Measurements from ENCODE around the gene NRG3.

NRG3 gene

DNA sequence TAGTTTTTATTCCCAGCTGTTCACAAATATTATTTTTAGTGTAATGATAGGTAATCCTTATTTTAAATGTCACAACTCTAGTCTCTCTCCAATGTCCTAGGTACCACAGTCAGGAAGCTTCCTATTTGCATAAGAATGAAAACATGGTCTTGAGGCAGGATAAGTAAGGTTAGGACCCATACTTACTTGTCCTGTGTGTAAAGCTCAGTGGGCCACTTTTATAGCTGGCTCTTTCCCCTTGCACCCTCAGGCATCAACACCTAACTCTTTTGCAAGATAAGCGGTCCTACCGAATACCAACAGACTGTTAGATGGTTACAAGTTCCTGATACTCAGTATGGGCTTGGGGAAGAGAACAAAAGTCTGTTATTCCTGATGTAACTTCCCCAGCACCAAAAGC, 986.9 kb downstream of the NRG3 start:
- no peaks in the 10 kb centered on the region for H3K36me3 ChIP-seq (ENCODE audit: control insufficient read depth, insufficient read depth, low read length)
- no peak overlapping the region for H3K4me3 ChIP-seq (replicated peaks; ENCODE audit: low read depth, low read length)
- TF ChIP-seq, protein P1, sequence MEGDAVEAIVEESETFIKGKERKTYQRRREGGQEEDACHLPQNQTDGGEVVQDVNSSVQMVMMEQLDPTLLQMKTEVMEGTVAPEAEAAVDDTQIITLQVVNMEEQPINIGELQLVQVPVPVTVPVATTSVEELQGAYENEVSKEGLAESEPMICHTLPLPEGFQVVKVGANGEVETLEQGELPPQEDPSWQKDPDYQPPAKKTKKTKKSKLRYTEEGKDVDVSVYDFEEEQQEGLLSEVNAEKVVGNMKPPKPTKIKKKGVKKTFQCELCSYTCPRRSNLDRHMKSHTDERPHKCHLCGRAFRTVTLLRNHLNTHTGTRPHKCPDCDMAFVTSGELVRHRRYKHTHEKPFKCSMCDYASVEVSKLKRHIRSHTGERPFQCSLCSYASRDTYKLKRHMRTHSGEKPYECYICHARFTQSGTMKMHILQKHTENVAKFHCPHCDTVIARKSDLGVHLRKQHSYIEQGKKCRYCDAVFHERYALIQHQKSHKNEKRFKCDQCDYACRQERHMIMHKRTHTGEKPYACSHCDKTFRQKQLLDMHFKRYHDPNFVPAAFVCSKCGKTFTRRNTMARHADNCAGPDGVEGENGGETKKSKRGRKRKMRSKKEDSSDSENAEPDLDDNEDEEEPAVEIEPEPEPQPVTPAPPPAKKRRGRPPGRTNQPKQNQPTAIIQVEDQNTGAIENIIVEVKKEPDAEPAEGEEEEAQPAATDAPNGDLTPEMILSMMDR (IDR thresholded peaks at IDR 0.05; ENCODE audit: insufficient read depth, low read length, poor library complexity, severe bottlenecking), result no peak
- H3K27me3 ChIP-seq (replicated peaks; ENCODE audit: control insufficient read depth, insufficient read depth, low read length), result no peaks in the 10 kb centered on the region
- no peak for DNase-seq (ENCODE audit: extremely low read depth, insufficient read length)

DNA sequence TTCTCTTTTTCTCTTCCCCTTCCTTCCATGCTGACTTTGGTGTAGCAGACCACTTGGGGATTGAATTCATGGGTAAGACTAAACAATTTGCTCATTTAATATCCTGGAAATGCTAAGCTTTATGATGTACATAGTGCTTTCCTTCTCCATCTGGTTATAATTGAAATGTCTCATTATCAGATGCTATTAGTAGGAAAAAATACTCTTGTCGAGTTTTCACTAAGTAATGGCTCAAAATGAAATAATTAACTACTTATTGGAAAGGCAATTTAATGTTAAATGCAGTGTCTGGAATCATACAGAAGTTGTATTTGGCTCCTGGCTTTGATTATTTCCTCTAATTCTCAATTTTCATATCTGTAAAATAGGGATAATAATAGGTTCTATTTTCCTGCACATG, 990.4 kb downstream of the NRG3 start:
- no peaks in the 10 kb centered on the region for H3K27me3 ChIP-seq (replicated peaks; ENCODE audit: control insufficient read depth, insufficient read depth, low read length)
- H3K4me3 ChIP-seq (replicated peaks; ENCODE audit: low read depth, low read length), result no peak overlapping the region
- TF ChIP-seq, protein P1 (IDR thresholded peaks at IDR 0.05; ENCODE audit: insufficient read depth, low read length, poor library complexity, severe bottlenecking), result no peak
- H3K36me3 ChIP-seq (ENCODE audit: control insufficient read depth, insufficient read depth, low read length), result no peaks in the 10 kb centered on the region
- DNase-seq (ENCODE audit: extremely low read depth, insufficient read length), result no peak

DNA sequence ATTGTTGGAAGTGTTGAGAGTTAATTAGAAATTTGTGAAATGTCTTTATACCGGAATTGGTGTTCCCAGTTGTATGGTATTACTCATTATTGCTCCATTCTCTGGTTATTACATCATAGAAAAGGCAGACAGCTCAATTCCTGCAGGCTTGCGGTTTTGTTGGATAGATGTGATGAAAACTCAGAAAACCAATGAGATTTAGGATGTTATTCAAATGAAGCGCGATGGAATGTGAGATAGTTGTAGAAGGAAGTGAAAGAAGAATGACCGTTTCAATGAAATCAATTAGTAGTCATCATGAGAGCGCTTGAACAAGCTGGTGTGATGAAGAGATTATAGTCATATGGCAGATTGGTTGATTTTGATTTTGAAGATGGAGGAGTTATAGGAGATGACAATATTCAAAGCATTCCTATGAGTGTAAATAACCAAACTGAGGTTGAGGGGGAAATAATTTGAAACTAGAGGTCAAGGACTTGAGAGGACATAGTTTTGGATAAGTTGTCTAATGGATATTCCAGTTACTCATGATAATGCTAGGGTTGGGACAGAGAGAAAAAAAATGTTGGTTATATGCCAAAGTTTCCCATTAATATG, 991.5 kb downstream of the NRG3 start:
- Histone ChIP-seq H3K27me3 (replicated peaks; ENCODE audit: control insufficient read depth, insufficient read depth, low read length) (no peaks in the 10 kb centered on the region), H3K4me3 (replicated peaks; ENCODE audit: low read depth, low read length) (no peak overlapping the region), H3K36me3 (ENCODE audit: control insufficient read depth, insufficient read depth, low read length) (no peaks in the 10 kb centered on the region)
- no peak for DNase-seq (ENCODE audit: extremely low read depth, insufficient read length)
- TF ChIP-seq, protein P1 (IDR thresholded peaks at IDR 0.05; ENCODE audit: insufficient read depth, low read length, poor library complexity, severe bottlenecking), result no peak

DNA sequence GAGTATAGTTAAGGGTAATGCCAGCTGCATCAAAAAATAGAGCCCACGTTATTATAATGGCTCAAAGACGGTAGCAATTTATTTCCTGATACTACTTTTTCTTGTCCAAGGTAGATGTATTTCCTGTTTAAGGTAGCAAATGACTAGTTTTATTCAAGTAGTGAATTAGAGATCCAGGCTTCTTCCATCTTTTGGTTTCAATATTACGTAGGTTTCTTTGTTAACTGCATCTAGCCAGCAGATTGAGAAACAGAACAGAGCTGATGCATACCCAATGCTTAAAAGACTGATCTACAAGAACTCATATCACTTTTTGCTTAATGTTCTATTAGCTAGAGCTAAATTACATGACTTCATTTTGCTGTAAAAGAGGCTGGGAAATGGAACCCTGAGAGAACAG, 992.1 kb downstream of the NRG3 start:
- Histone ChIP-seq H3K4me3 (replicated peaks; ENCODE audit: low read depth, low read length) (no peak overlapping the region), H3K36me3 (ENCODE audit: control insufficient read depth, insufficient read depth, low read length) (no peaks in the 10 kb centered on the region), H3K27me3 (replicated peaks; ENCODE audit: control insufficient read depth, insufficient read depth, low read length) (no peaks in the 10 kb centered on the region)
- TF ChIP-seq, protein P1 (IDR thresholded peaks at IDR 0.05; ENCODE audit: insufficient read depth, low read length, poor library complexity, severe bottlenecking), result no peak
- no peak for DNase-seq (ENCODE audit: extremely low read depth, insufficient read length)

DNA sequence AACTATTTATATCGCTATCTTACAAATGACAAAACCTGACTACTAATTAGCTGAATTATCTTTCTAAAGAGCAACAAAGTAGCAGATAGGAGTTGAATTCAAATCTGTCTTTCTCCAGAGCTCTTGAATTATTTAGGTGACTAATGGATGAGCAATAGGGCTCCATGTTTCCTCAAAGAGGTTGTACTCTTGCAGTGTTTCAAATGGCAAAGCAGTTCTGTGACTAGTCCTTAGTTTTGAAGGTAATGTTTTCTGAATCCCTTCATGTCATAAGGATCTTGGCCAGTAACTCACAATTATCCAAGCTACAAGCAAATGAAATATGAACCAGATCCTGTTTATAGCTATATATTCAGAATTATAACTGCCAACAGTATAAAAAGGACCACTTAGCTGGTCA, 999.7 kb downstream of the NRG3 start:
- no peaks in the 10 kb centered on the region for H3K36me3 ChIP-seq (ENCODE audit: control insufficient read depth, insufficient read depth, low read length)
- no peaks in the 10 kb centered on the region for H3K27me3 ChIP-seq (replicated peaks; ENCODE audit: control insufficient read depth, insufficient read depth, low read length)
- no peak for DNase-seq (ENCODE audit: extremely low read depth, insufficient read length)
- TF ChIP-seq, protein P1 (IDR thresholded peaks at IDR 0.05; ENCODE audit: insufficient read depth, low read length, poor library complexity, severe bottlenecking), result no peak
- H3K4me3 ChIP-seq (replicated peaks; ENCODE audit: low read depth, low read length), result no peak overlapping the region

DNA sequence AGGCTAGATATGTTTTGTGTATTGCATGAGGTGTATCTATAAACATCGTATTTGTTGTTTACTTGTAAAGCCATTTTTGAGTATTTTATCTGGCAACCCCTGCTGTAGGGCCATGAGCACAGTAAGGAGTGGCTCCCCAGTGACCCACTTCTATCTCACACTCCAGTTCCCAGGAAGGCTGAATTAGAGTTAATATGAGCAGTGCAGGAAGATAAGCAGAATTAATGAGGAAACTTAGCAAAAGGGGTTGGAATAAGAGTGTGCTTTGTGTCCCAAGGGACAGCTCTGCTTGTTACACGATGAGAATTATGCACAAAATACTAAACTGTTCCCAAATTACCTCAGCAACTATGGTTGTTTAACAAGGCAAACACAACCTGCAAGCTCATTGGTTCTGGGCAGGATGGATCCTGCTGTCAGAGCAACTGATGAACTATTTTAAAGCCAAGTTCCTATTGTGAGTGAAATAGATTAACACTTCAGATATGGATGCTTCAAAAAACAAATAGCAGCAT, 1005.8 kb downstream of the NRG3 start:
- Histone ChIP-seq H3K27me3 (replicated peaks; ENCODE audit: control insufficient read depth, insufficient read depth, low read length) (no peaks in the 10 kb centered on the region), H3K4me3 (replicated peaks; ENCODE audit: low read depth, low read length) (no peak overlapping the region), H3K36me3 (ENCODE audit: control insufficient read depth, insufficient read depth, low read length) (no peaks in the 10 kb centered on the region)
- DNase-seq (ENCODE audit: extremely low read depth, insufficient read length), result no peak
- TF ChIP-seq, protein P1 (IDR thresholded peaks at IDR 0.05; ENCODE audit: insufficient read depth, low read length, poor library complexity, severe bottlenecking), result no peak
